Measurements from ENCODE around the gene ZNF143.
"Not testable (repeated sequence)": the region's sequence is repeated elsewhere in the genome, so short reads cannot be mapped to it uniquely, and the experiment has no call there.

ZNF143 gene

GRCh38 chr11:9460322-9461062, at the start of gene ZNF143:
Gene ZNF143, plus strand, starts transcription at chr11:9461012. Its CDS starts 10,297 bp downstream, at chr11:9471309.
- DNase-seq (ENCODE audit: low spot score), result peak; percentile 96

- DNase-seq (ENCODE audit: low spot score), result no peak
Observed at GRCh38 chr11:9428706-9429105, 32.1 kb upstream of the ZNF143 start.

GRCh38 chr11:9438611-9439010, 22.2 kb upstream of the ZNF143 start:
- DNase-seq (ENCODE audit: low spot score), result no peak

GRCh38 chr11:9446230-9446629, 14.6 kb upstream of the ZNF143 start:
- no peak for DNase-seq (ENCODE audit: low spot score)

GRCh38 chr11:9448576-9449352, 12.0 kb upstream of the ZNF143 start:
- no peak for DNase-seq (ENCODE audit: low spot score)

GRCh38 chr11:9452023-9452422, 8.8 kb upstream of the ZNF143 start:
- not testable (repeated sequence) for DNase-seq (ENCODE audit: low spot score)

- no peak for DNase-seq (ENCODE audit: low spot score)
Observed at GRCh38 chr11:9455722-9456121, 5.1 kb upstream of the ZNF143 start.

GRCh38 chr11:9459667-9460321, 1.0 kb upstream of the ZNF143 start:
- DNase-seq (ENCODE audit: low spot score), result peak; percentile 37

- peak; percentile 91 for DNase-seq (ENCODE audit: low spot score)
Observed at GRCh38 chr11:9461063-9461759, 399 bp downstream of the ZNF143 start.

- DNase-seq (ENCODE audit: low spot score), result peak; percentile 7
Observed at GRCh38 chr11:9461760-9462134, 935 bp downstream of the ZNF143 start.

GRCh38 chr11:9462172-9462799, 1.5 kb downstream of the ZNF143 start:
- DNase-seq (ENCODE audit: low spot score), result peak; percentile 9

- no peak for DNase-seq (ENCODE audit: low spot score)
Observed at GRCh38 chr11:9462806-9463537, 2.2 kb downstream of the ZNF143 start.

GRCh38 chr11:9470765-9471164, 10.0 kb downstream of the ZNF143 start:
- no peak for DNase-seq (ENCODE audit: low spot score)

- no peak for DNase-seq (ENCODE audit: low spot score)
Observed at GRCh38 chr11:9473408-9473807, 12.6 kb downstream of the ZNF143 start.

- no peak for DNase-seq (ENCODE audit: low spot score)
Observed at GRCh38 chr11:9479899-9480298, 19.1 kb downstream of the ZNF143 start.

- DNase-seq (ENCODE audit: low spot score), result peak; percentile 69
Observed at GRCh38 chr11:9489080-9489765, 28.4 kb downstream of the ZNF143 start.

- no peak for DNase-seq (ENCODE audit: low spot score)
Observed at GRCh38 chr11:9490376-9490775, 29.6 kb downstream of the ZNF143 start.

GRCh38 chr11:9493492-9493891, 32.7 kb downstream of the ZNF143 start:
- DNase-seq (ENCODE audit: low spot score), result no peak

GRCh38 chr11:9494316-9494715, 33.5 kb downstream of the ZNF143 start:
- no peak for DNase-seq (ENCODE audit: low spot score)

- no peak for DNase-seq (ENCODE audit: low spot score)
Observed at GRCh38 chr11:9495803-9496514, 35.1 kb downstream of the ZNF143 start.
